ENCODE results near the gene FGF12.

DNA sequence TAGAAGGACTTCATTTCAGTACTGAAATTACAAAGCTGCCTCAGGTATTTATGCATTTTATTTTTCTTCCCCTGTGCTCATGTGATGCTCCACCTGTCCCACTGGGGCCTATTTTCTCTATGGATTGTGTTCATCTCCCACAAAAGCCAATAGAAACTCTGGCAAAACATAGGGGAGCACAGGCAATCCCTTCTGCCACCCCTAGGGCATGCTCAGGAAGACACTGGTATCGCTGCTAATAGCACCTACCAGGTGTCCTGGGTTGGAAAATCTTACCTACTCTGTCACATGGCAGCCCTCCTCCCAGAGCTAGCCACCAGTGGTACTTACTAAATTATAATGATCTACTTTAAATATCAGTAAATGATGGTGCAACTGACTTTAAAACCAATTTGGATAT, 427.4 kb downstream of the FGF12 start:
- TF ChIP-seq, protein P1, sequence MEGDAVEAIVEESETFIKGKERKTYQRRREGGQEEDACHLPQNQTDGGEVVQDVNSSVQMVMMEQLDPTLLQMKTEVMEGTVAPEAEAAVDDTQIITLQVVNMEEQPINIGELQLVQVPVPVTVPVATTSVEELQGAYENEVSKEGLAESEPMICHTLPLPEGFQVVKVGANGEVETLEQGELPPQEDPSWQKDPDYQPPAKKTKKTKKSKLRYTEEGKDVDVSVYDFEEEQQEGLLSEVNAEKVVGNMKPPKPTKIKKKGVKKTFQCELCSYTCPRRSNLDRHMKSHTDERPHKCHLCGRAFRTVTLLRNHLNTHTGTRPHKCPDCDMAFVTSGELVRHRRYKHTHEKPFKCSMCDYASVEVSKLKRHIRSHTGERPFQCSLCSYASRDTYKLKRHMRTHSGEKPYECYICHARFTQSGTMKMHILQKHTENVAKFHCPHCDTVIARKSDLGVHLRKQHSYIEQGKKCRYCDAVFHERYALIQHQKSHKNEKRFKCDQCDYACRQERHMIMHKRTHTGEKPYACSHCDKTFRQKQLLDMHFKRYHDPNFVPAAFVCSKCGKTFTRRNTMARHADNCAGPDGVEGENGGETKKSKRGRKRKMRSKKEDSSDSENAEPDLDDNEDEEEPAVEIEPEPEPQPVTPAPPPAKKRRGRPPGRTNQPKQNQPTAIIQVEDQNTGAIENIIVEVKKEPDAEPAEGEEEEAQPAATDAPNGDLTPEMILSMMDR (IDR thresholded peaks at IDR 0.05 in 2 of 3, conservative IDR thresholded peaks at IDR 0.05 in 1 of 3; ENCODE audit: borderline replicate concordance in 1 of 3, insufficient read depth in 1 of 3, low read depth in 2 of 3, low read length in 2 of 3) = peak in 1 of 3 experiments; percentile 29; a peak in 2 of 6 replicates
- no peak for TF ChIP-seq CBX3 (IDR thresholded peaks at IDR 0.05; ENCODE audit: low read depth)
- TF ChIP-seq YY1 (IDR thresholded peaks at IDR 0.05; ENCODE audit: extremely low read depth, insufficient replicate concordance, low read depth, low read length) = no peak
- TF ChIP-seq POLR2A (IDR thresholded peaks at IDR 0.05; ENCODE audit: borderline replicate concordance, extremely low read depth, insufficient read depth, insufficient read length) = no peak
- TF ChIP-seq EGR1 (IDR thresholded peaks at IDR 0.05; ENCODE audit: low read depth) = no peak
